Testis (tissue), 3 donors: ENCODE measurements around the gene CR1L. TPM values are rescaled to one million over a fixed set of nuclear protein-coding genes. Genes with fewer than 3 reads are reported as not detected.
"Not testable (repeated sequence)": the region's sequence is repeated elsewhere in the genome, so short reads cannot be mapped to it uniquely, and the experiment has no call there.

Source experiments
- DNase-seq: peaks from one replicate; pipeline ENCODE4 v3.0.0-alpha.2; 2019
- H3K27ac ChIP-seq, 2 donors: fragments of 200-600 bp; sonication (generic); one replicate each; pipeline ENCODE4 v1.5.1; 2019
- H3K27me3 ChIP-seq: fragments of 200-600 bp; sonication (generic); one replicate; pipeline ENCODE4 v1.5.1; 2019
- H3K36me3 ChIP-seq: fragments of 200-600 bp; sonication (generic); one replicate; pipeline ENCODE4 v1.5.1; 2017; ENCODE audit warnings: low read depth; ENCODE audit errors: missing control alignments
- H3K4me1 ChIP-seq: fragments of 200-600 bp; sonication (generic); one replicate; pipeline ENCODE4 v1.5.1; 2019
- H3K4me3 ChIP-seq, 2 donors: fragments of 200-600 bp; sonication (generic); one replicate each; pipeline ENCODE4 v1.5.1; 2017 to 2019
- H3K9me3 ChIP-seq: fragments of 200-600 bp; sonication (generic); one replicate; pipeline ENCODE4 v1.5.1; 2017
- CTCF ChIP-seq, 3 experiments: fragments of 450-650 bp in 2 of 3; fragments of 200-600 bp in 1 of 3; sonication (generic) in 1 of 3; IDR thresholded peaks; one replicate each; pipeline ENCODE4 v1.5.1; 2016 to 2019; ENCODE audit warnings: antibody characterized with exemption in 3 of 3, mild to moderate bottlenecking in 2 of 3, moderate library complexity in 1 of 3
- POLR2A ChIP-seq: fragments of 450-650 bp; IDR thresholded peaks from one replicate; pipeline ENCODE4 v1.6.1; 2017; ENCODE audit warnings: antibody characterized with exemption, mild to moderate bottlenecking, moderate library complexity
- WGBS, 2 donors: methylation state at CpG; one replicate each; pipeline ENCODE4 v1.1.5; 2018; 5-methylcytosine and 5-hydroxymethylcytosine counted together
- intact Hi-C: fragments of 100-400 bp; cut with DNase I; formaldehyde crosslinking; loops from one replicate; pipeline ENCODE4 v1.15.1; 2023; ENCODE audit warnings: low total_unique reads
- polyA plus RNA-seq: library from polyadenylated mRNA; stranded (reverse); fragments of 350-450 nt; fragmentation: Illumina TruSeq; extraction: RNeasy Lipid Tissue Mini Kit (QIAGEN cat#74804); gene quantifications from one replicate; pipeline ENCODE4 v1.2.3, GENCODE V29; 2014; ENCODE audit warnings: low read depth, low replicate concordance; ENCODE audit not compliant: insufficient read depth
- total RNA-seq, 2 donors: library from RNA; depleted of rRNA; stranded (reverse); fragments of >200 nt; gene quantifications; one replicate each; pipeline ENCODE4 v1.2.3, GENCODE V29; 2016

The CR1L gene
- total and polyA plus RNA-seq, 3 donors from 2014 or later = not detected

- Histone ChIP-seq H3K27me3 (no peaks in the 10 kb centered on the region), H3K36me3 (no peaks in the 10 kb centered on the region), H3K4me1 (no peaks in the 10 kb centered on the region), H3K4me3 (no peak overlapping the region), H3K9me3 (no peaks in the 10 kb centered on the region), H3K27ac (no peak overlapping the region)
- TF ChIP-seq POLR2A (no peak), CTCF (IDR thresholded peaks at IDR 0.05) (no peak)
- intact Hi-C loops = no loop called here
- WGBS, 2 donors = 73 to 96% methylated on average over 5 of the region's 5 CpGs
- DNase-seq = no peak
Observed at GRCh38 chr1:207703712-207704111, 58.8 kb downstream of the CR1L start.

- H3K27ac ChIP-seq, H3K4me3 ChIP-seq, H3K4me1 ChIP-seq, H3K27me3 ChIP-seq, H3K9me3 ChIP-seq, DNase-seq, H3K36me3 ChIP-seq, intact Hi-C loops: not testable (repeated sequence)
- 71 to 76% methylated on average over 3 of the region's 3 CpGs for WGBS, 2 donors
Observed at GRCh38 chr1:207708004-207708403, 63.1 kb downstream of the CR1L start.

DNA sequence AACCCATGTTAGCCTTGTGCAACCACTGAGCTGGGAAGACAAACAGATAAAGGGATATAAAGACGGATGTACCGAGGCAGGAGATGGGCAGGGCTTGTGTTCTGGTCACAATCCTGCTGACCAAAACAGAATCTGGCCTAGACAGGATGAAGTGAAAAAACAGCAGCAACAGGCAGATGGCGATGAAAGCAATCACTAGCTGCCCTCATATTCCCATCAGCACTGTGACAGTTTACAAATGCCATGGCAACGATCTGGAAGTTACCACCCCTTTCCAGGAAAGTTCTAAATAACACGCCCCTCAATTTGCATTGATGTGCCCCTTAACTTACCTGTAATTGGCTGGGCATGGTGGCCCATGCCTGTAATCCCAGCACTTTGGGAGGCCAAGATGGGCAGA is 66.4 kb downstream of the CR1L start:
- no peak for DNase-seq

DNA sequence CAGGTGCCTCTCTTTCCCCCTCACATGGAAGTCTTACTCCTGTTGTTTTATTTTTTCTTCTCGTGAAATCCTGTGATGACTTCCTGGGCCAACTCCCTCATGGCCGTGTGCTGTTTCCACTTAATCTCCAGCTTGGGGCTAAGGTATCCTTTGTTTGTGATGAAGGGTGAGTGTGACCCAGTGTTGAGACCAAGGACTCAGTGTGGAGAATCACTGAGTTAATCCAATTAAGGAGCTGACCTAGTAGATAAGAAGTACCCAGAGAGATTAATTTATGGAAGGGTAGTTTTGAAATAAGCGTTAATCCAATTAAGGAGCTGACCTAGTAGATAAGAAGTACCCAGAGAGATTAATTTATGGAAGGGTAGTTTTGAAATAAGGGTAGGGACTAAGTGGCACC is 67.8 kb downstream of the CR1L start:
- H3K9me3 ChIP-seq, H3K36me3 ChIP-seq, H3K27ac ChIP-seq, intact Hi-C loops, H3K27me3 ChIP-seq, H3K4me1 ChIP-seq, H3K4me3 ChIP-seq, DNase-seq: not testable (repeated sequence)
- WGBS, 2 donors = 45 to 47% methylated on average over 3 of the region's 3 CpGs

More for the DNA sequence above, 66.4 kb downstream of the CR1L start:
- Histone ChIP-seq H3K4me3 (no peak overlapping the region), H3K27me3 (no peaks in the 10 kb centered on the region), H3K36me3 (no peaks in the 10 kb centered on the region), H3K9me3 (no peaks in the 10 kb centered on the region), H3K4me1 (no peaks in the 10 kb centered on the region), H3K27ac (no peak overlapping the region)
- intact Hi-C loops = no loop called here
- TF ChIP-seq CTCF (IDR thresholded peaks at IDR 0.05) = no peak
- no peak for TF ChIP-seq POLR2A
- 82 to 85% methylated on average over 5 of the region's 5 CpGs for WGBS, 2 donors

GRCh38 chr1:207713529-207713928 is 68.6 kb downstream of the CR1L start:
- intact Hi-C loops = no loop called here
- Histone ChIP-seq H3K4me3 (no peak overlapping the region), H3K27ac (no peak overlapping the region), H3K9me3 (no peaks in the 10 kb centered on the region), H3K4me1 (no peaks in the 10 kb centered on the region), H3K36me3 (no peaks in the 10 kb centered on the region), H3K27me3 (no peaks in the 10 kb centered on the region)
- 89 to 94% methylated on average over 5 to 12 of the region's 12 CpGs for WGBS, 2 donors
- no peak for TF ChIP-seq CTCF (IDR thresholded peaks at IDR 0.05)
- no peak for TF ChIP-seq POLR2A
- no peak for DNase-seq

DNA sequence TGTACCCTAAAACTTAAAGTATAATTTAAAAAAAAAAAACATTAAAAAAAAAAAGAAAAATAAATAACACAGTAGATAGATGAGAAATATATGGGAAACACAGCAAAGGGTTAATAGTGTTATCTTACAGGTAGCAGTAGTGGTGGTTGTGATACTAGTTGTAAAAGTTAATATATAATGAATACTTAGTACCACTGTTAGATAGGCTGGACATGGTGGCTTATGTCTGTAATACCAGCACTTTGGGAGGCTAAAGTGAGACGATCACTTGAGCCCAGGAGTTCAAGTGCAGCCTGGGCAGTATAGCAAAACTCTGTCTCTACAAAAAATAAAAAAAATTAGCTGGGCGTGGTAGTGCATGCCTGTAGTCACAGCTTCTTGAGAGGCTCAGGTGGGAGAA is 74.3 kb downstream of the CR1L start:
- intact Hi-C loops = no loop called here
- Histone ChIP-seq H3K27ac (no peak overlapping the region), H3K4me1 (no peaks in the 10 kb centered on the region), H3K36me3 (no peaks in the 10 kb centered on the region), H3K27me3 (no peaks in the 10 kb centered on the region), H3K4me3 (no peak overlapping the region), H3K9me3 (no peaks in the 10 kb centered on the region)
- no peak for DNase-seq
- no peak for TF ChIP-seq POLR2A
- no peak for TF ChIP-seq CTCF (IDR thresholded peaks at IDR 0.05)
- 93 to 96% methylated on average over 2 of the region's 2 CpGs for WGBS, 2 donors

DNA sequence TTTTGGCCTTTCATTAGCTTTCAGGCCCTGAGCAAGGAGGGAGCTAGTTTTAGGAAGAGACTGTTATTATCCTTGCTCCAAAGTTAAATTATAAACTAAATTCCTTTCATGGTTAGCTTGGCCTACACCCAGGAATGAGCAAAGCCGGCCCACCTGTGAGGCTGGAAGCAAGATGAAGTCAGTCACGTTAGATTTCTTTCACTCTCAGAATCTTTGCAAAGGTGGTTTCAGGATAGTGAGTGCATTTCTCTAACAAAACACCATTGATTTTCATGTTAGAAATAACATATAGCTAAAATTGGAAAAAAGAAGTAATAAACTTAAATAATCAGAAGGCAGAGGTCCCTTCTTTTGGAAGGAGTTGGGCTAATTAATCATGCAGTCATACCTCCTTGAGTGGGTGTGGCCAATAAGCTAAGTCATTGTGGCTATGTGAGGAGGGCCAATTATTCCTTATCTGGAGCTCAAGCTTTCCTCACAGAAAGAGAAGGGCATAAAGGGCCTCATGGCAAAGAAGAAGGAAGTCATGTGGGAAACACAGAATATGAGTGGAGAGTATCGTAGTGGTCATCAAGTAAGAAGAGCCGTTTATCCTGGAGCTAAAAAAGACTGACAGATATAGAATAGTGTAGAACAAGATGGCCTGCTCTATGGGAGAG is 83.4 kb downstream of the CR1L start:
- H3K4me3 ChIP-seq, H3K27ac ChIP-seq, H3K36me3 ChIP-seq, DNase-seq, H3K27me3 ChIP-seq, intact Hi-C loops, H3K9me3 ChIP-seq, H3K4me1 ChIP-seq: not testable (repeated sequence)
- WGBS, 2 donors = 86 to 89% methylated on average over 4 of the region's 4 CpGs

GRCh38 chr1:207737503-207738157 is 92.7 kb downstream of the CR1L start:
- H3K9me3 ChIP-seq, H3K36me3 ChIP-seq, DNase-seq, H3K4me1 ChIP-seq, H3K27me3 ChIP-seq, intact Hi-C loops, H3K4me3 ChIP-seq, H3K27ac ChIP-seq: not testable (repeated sequence)
- 34 to 41% methylated on average over 8 of the region's 8 CpGs for WGBS, 2 donors
